HAP-1 (cell line): ENCODE measurements around the gene PTF1A.
A peak's percentile ranks its signal among the peaks of the same experiment; 100 is the strongest.

Experiments
- DNase-seq, 2 experiments: peaks; one replicate each; pipeline ENCODE4 v3.0.0-alpha.2; 2016 to 2020; ENCODE audit warnings: low spot score in 2 of 2
- H3K27me3 ChIP-seq: fragments of 250-450 bp; sonication (Bioruptor Pico); 2 replicates; pipeline ENCODE4 v1.5.1; 2020; ENCODE audit warnings: low read depth, mild to moderate bottlenecking, moderate library complexity
- H3K36me3 ChIP-seq: fragments of 250-450 bp; sonication (Bioruptor Pico); replicated peaks from 2 replicates; pipeline ENCODE4 v1.5.1; 2020; ENCODE audit warnings: mild to moderate bottlenecking
- H3K4me1 ChIP-seq: fragments of 250-450 bp; sonication (Bioruptor Pico); 2 replicates; pipeline ENCODE4 v1.5.1; 2020; ENCODE audit warnings: mild to moderate bottlenecking
- H3K4me3 ChIP-seq: fragments of 250-450 bp; sonication (Bioruptor Pico); 2 replicates; pipeline ENCODE4 v1.5.1; 2020; ENCODE audit warnings: mild to moderate bottlenecking, moderate library complexity
- H3K9me3 ChIP-seq: fragments of 250-450 bp; sonication (Bioruptor Pico); 2 replicates; pipeline ENCODE4 v1.5.1; 2020; ENCODE audit warnings: mild to moderate bottlenecking, moderate library complexity
- in situ Hi-C: fragments of 300-500 bp; cut with MboI; formaldehyde crosslinking; loops from 3 replicates; pipeline ENCODE4 v1.14.3; 2020; ENCODE audit warnings: low sequenced_read_pairs, inconsistent platforms, mixed read lengths

The PTF1A gene

GRCh38 chr10:23171232-23171876 lies 20.8 kb upstream of the PTF1A start:
- no peak overlapping the region for H3K4me3 ChIP-seq
- no peaks in the 10 kb centered on the region for H3K36me3 ChIP-seq
- peak in 1 of 2 experiments; percentile 59 for DNase-seq
- no peaks in the 10 kb centered on the region for H3K9me3 ChIP-seq
- H3K27me3 ChIP-seq = peaks cover 20% of the 10 kb centered on the region
- in situ Hi-C loops = loop anchor here (25.0 kb wide), 3 partner anchors 366 to 1341 kb away; no protein-coding TSS in a partner anchor
- H3K4me1 ChIP-seq = no peaks in the 10 kb centered on the region

DNA sequence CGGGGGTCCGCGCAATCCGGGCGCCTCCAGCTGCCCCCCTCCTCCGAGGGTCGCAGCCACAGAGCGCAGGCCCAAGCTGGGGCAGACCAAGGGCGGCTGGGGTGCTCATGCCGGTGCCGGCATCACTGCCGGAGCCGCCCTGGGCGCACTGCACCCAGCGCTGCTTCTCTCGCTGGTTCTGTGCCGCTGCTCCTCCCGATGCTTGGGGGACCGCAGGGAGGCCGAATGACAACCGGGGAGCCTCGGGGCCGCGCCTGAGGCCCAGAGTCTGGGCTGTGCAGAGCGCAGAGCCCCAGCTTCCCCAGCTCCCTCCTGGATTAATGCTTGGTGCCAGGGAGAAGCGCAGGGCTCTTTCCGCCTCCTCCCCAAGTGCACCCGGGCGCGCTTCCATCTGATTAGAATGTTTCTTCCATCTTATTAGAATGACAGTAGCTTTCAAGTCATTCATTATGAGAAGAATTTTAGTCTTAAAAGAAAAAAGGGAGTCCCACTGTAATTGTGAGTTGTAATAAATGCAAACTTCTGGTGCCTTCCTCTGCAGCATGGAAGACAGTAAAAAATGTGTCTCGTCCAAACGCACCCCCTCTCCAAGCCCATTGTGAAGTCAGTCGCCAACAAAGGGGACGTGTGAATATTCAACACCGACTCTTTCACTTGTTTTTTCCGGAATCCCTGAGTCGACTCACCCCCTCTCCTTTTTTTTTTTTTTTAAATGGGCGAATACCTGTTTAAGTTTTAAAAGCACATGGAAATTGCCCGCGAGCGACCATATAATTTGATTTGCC lies 19.5 kb upstream of the PTF1A start:
- Histone ChIP-seq H3K36me3 (no peaks in the 10 kb centered on the region), H3K27me3 (peaks cover 20% of the 10 kb centered on the region), H3K4me3 (no peak overlapping the region), H3K9me3 (no peaks in the 10 kb centered on the region), H3K4me1 (no peaks in the 10 kb centered on the region)
- DNase-seq = no peak
- in situ Hi-C loops = loop anchor here (25.0 kb wide), 3 partner anchors 365 to 1340 kb away; no protein-coding TSS in a partner anchor

GRCh38 chr10:23173214-23174073 lies 18.7 kb upstream of the PTF1A start:
- in situ Hi-C loops = loop anchor here (25.0 kb wide), 3 partner anchors 364 to 1339 kb away; no protein-coding TSS in a partner anchor
- Histone ChIP-seq H3K36me3 (no peaks in the 10 kb centered on the region), H3K27me3 (peaks cover 20% of the 10 kb centered on the region), H3K9me3 (no peaks in the 10 kb centered on the region), H3K4me3 (no peak overlapping the region), H3K4me1 (no peaks in the 10 kb centered on the region)
- DNase-seq = no peak

- peaks cover 20% of the 10 kb centered on the region for H3K27me3 ChIP-seq
- DNase-seq = no peak
- H3K36me3 ChIP-seq = no peaks in the 10 kb centered on the region
- no peaks in the 10 kb centered on the region for H3K9me3 ChIP-seq
- no peaks in the 10 kb centered on the region for H3K4me1 ChIP-seq
- in situ Hi-C loops = loop anchor here (25.0 kb wide), 3 partner anchors 363 to 1338 kb away; no protein-coding TSS in a partner anchor
- H3K4me3 ChIP-seq = no peak overlapping the region
Measured at GRCh38 chr10:23174074-23174976, 17.8 kb upstream of the PTF1A start.

DNA sequence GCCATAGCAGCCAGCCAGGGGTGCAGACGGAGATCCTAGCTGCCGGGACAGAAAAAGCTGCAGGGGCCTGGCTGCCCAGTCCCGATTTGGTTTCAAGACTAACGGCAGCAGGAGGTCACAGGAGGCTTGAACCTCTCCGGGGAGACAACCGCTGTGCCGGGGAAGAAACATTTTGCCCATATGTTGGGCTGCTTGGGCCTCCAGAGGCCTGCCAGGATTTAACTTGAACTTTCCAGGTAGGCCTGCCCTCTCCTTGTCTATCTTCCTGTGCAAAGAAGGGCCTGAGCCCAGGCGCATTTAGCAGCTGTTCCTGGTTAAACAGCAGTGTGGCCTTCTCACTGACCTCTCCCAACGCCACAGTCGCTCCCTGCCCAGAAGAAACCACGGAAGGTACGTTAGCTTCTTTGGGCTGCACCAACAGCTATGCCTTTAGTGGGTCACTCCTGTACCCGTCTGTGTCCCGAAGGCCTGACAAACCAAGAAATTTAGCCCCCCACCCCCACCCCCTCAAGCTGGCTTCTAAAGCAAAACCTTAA lies 17.1 kb upstream of the PTF1A start:
- in situ Hi-C loops = loop anchor here (25.0 kb wide), 3 partner anchors 362 to 1337 kb away; no protein-coding TSS in a partner anchor
- H3K9me3 ChIP-seq = no peaks in the 10 kb centered on the region

DNA sequence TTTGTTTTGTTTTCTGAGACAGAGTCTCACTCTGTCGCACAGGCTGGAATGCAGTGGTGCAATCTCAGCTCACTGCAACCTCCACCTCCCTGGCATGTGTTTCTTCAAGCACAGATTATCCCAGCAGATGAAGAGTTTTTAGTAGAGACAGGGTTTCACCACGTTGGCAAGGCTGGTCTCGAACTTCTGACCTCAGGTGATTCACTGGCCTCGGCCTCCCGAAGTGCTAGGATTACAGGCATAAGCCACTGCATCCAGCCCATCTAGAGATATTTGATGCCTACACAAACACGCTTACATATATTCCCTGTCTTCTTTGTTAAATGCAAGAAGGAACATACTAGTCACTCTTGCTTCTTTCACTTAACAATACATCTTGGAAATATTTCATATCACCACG lies 5.9 kb upstream of the PTF1A start:
- no peak for DNase-seq
- no peaks in the 10 kb centered on the region for H3K4me1 ChIP-seq
- no peak overlapping the region for H3K4me3 ChIP-seq
- no peaks in the 10 kb centered on the region for H3K36me3 ChIP-seq
- no peaks in the 10 kb centered on the region for H3K9me3 ChIP-seq
- in situ Hi-C loops = no loop called here
- peaks cover 6% of the 10 kb centered on the region for H3K27me3 ChIP-seq

More for the DNA sequence above, 17.1 kb upstream of the PTF1A start:
- no peak overlapping the region for H3K4me3 ChIP-seq
- H3K36me3 ChIP-seq = no peaks in the 10 kb centered on the region
- H3K27me3 ChIP-seq = peaks cover 20% of the 10 kb centered on the region
- no peak for DNase-seq
- H3K4me1 ChIP-seq = no peaks in the 10 kb centered on the region

GRCh38 chr10:23186697-23187096 lies 5.4 kb upstream of the PTF1A start:
- Histone ChIP-seq H3K9me3 (no peaks in the 10 kb centered on the region), H3K27me3 (peaks cover 11% of the 10 kb centered on the region), H3K4me1 (no peaks in the 10 kb centered on the region), H3K36me3 (no peaks in the 10 kb centered on the region), H3K4me3 (no peak overlapping the region)
- in situ Hi-C loops = no loop called here
- no peak for DNase-seq

- no peaks in the 10 kb centered on the region for H3K36me3 ChIP-seq
- H3K4me3 ChIP-seq = no peak overlapping the region
- in situ Hi-C loops = no loop called here
- H3K4me1 ChIP-seq = no peaks in the 10 kb centered on the region
- no peak for DNase-seq
- no peaks in the 10 kb centered on the region for H3K9me3 ChIP-seq
- H3K27me3 ChIP-seq = peaks cover 12% of the 10 kb centered on the region
Measured at GRCh38 chr10:23187155-23187554, 5.0 kb upstream of the PTF1A start.

DNA sequence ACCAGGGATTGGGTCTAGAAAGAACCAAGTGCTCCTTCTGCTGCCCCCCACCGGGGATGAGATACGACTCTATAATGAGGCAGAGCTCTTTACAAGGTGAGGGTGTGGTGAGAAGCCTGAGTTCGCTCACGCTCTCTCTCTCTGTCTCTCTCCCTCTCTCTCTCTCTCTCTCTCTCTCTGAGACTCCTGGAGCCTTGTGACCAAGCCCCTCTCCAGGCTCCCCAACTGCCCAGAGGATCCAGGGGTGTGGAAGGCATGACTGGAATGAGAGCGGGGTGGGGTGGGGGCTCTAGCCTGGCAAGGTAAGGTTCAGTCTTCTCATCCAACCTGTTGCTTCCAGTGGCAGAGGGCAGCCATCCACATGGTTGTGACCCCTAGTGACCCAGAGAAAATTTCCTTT lies 3.1 kb upstream of the PTF1A start:
- no peak for DNase-seq
- in situ Hi-C loops = no loop called here
- H3K36me3 ChIP-seq = no peaks in the 10 kb centered on the region
- H3K27me3 ChIP-seq = peaks cover 17% of the 10 kb centered on the region
- no peaks in the 10 kb centered on the region for H3K9me3 ChIP-seq
- H3K4me1 ChIP-seq = no peaks in the 10 kb centered on the region
- no peak overlapping the region for H3K4me3 ChIP-seq

GRCh38 chr10:23190872-23191763 lies 994 bp upstream of the PTF1A start:
- in situ Hi-C loops = no loop called here
- Histone ChIP-seq H3K9me3 (no peaks in the 10 kb centered on the region), H3K27me3 (peaks cover 19% of the 10 kb centered on the region), H3K4me3 (no peak overlapping the region), H3K36me3 (no peaks in the 10 kb centered on the region), H3K4me1 (no peaks in the 10 kb centered on the region)
- DNase-seq = no peak

DNA sequence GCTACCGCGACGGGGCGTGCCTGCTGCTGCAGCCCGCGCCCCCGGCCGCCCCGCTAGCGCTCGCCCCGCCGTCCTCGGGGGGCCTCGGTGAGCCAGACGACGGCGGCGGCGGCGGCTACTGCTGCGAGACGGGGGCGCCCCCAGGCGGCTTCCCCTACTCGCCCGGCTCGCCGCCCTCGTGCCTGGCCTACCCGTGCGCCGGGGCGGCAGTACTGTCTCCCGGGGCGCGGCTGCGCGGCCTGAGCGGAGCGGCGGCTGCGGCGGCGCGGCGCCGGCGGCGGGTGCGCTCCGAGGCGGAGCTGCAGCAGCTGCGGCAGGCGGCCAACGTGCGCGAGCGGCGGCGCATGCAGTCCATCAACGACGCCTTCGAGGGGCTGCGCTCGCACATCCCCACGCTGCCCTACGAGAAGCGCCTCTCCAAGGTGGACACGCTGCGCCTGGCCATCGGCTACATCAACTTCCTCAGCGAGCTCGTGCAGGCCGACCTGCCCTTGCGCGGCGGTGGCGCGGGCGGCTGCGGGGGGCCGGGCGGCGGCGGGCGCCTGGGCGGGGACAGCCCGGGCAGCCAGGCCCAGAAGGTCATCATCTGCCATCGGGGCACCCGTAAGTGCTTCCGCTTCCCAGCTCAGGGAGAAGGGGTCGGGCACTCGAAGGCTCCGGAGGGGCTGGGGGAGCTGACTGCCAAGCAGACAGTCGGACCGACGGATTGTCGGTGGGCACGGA lies 761 bp downstream of the PTF1A start:
- Histone ChIP-seq H3K4me1 (no peaks in the 10 kb centered on the region), H3K27me3 (peaks cover 21% of the 10 kb centered on the region), H3K9me3 (no peaks in the 10 kb centered on the region), H3K4me3 (no peak overlapping the region), H3K36me3 (no peaks in the 10 kb centered on the region)
- in situ Hi-C loops = no loop called here
- DNase-seq = no peak
